Measurements from ENCODE around the gene SMR3A. TPM values are rescaled to one million over a fixed set of nuclear protein-coding genes. Genes with fewer than 3 reads are reported as not detected.

Gene SMR3A
- total RNA-seq, 4 donors from 2014 or later = not detected

- Histone ChIP-seq H3K4me3 (no peak within 1 kb of the TSS), H3K9me3 (no peaks in the 10 kb centered on the region), H3K36me3 (no peaks in the 10 kb centered on the region), H3K27me3 (no peaks in the 10 kb centered on the region), H3K27ac (replicated peaks in 1 of 4) (no peak within 1 kb of the TSS), H3K4me1 (no peaks in the 10 kb centered on the region)
- DNase-seq (ENCODE audit: extremely low spot score) = no peak
- TF ChIP-seq POLR2A (IDR thresholded peaks at IDR 0.05; ENCODE audit: low read depth) (no peak), EP300 (IDR thresholded peaks at IDR 0.05) (no peak), CTCF (IDR thresholded peaks at IDR 0.05) (no peak), POLR2AphosphoS5 (IDR thresholded peaks at IDR 0.05) (no peak)
- 75% methylated on average over 5 of the region's 5 CpGs for WGBS
- intact Hi-C loops (cut with DNase I) = no loop called here
Measured at GRCh38 chr4:70382691-70383181, 22.2 kb downstream of the SMR3A start, which contains the start of gene SMR3B. TSS of gene SMR3B (plus strand) at chr4:70383131. CDS start at chr4:70384511, 1,380 bp downstream.

GRCh38 chr4:70392057-70392776 is 31.7 kb downstream of the SMR3A start:
- Histone ChIP-seq H3K4me1 (no peaks in the 10 kb centered on the region), H3K4me3 (no peak overlapping the region), H3K27me3 (peaks cover 0 to 2% (median 0%) of the 10 kb centered on the region in 4 donors), H3K27ac (replicated peaks in 1 of 4) (no peak overlapping the region), H3K36me3 (no peaks in the 10 kb centered on the region), H3K9me3 (no peaks in the 10 kb centered on the region)
- DNase-seq (ENCODE audit: extremely low spot score) = no peak
- intact Hi-C loops (cut with DNase I) = no loop called here
- 59% methylated on average over 2 of the region's 2 CpGs for WGBS
- no peak for TF ChIP-seq POLR2AphosphoS5 (IDR thresholded peaks at IDR 0.05)
- TF ChIP-seq EP300 (IDR thresholded peaks at IDR 0.05) = no peak
- no peak for TF ChIP-seq CTCF (IDR thresholded peaks at IDR 0.05)
- no peak for TF ChIP-seq POLR2A (IDR thresholded peaks at IDR 0.05; ENCODE audit: low read depth)

DNA sequence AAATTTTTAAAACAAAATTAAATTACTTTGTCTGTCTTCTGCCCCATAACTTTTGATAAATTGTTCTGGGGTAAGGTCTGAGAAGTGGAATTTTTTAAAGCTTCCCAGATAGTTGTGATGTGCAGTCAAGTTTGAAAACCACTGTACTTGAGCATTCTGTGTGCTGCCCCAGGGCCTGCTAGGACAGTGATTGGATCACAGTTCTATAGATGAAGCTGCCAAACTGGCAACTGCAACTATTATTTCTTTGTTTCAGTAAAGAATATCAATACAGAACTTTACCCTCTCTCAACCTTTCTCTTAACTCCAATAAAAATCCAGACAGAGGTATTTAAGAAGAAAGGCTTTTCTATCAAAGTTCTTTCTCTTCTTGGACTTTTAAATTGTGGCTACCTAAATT is 37.0 kb downstream of the SMR3A start, which contains the start of gene OPRPN:
Gene OPRPN (plus strand): TSS at position 361 of the 400 bp plus-strand sequence. CDS start 1,346 bp downstream, outside the sequence.
- Histone ChIP-seq H3K36me3 (no peaks in the 10 kb centered on the region), H3K4me3 (no peak within 1 kb of the TSS), H3K4me1 (no peaks in the 10 kb centered on the region), H3K27ac (replicated peaks in 1 of 4) (no peak within 1 kb of the TSS), H3K9me3 (no peaks in the 10 kb centered on the region), H3K27me3 (no peaks in the 10 kb centered on the region)
- intact Hi-C loops (cut with DNase I) = no loop called here
- TF ChIP-seq POLR2A (IDR thresholded peaks at IDR 0.05; ENCODE audit: low read depth) (no peak), EP300 (IDR thresholded peaks at IDR 0.05) (no peak), POLR2AphosphoS5 (IDR thresholded peaks at IDR 0.05) (no peak), CTCF (IDR thresholded peaks at IDR 0.05) (no peak)
- no peak for DNase-seq (ENCODE audit: extremely low spot score)

DNA sequence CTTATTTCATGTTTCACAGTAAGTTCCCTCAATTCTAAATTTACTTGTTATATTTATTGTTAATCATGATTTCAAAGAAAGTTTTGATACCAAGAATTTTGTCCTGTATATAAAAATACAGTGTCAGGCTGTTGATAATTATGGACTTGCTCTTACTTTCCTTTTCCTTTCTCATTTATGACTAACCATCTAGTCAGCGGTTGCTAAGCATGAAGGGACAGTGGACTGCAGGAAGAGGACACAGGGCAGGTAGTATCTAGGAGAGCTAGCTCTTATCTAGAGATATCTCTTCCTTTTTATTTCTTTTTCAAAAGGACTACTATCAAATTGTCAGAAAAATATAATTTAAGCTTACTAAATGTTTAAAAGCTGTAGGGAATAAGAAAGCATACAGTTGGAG is 38.8 kb downstream of the SMR3A start:
- intact Hi-C loops (cut with DNase I) = no loop called here

More for the DNA sequence above, 38.8 kb downstream of the SMR3A start:
- TF ChIP-seq CTCF (IDR thresholded peaks at IDR 0.05) (no peak), EP300 (IDR thresholded peaks at IDR 0.05) (no peak), POLR2A (IDR thresholded peaks at IDR 0.05; ENCODE audit: low read depth) (no peak), POLR2AphosphoS5 (IDR thresholded peaks at IDR 0.05) (no peak)
- H3K36me3 ChIP-seq = no peaks in the 10 kb centered on the region
- no peak overlapping the region for H3K4me3 ChIP-seq
- H3K9me3 ChIP-seq = no peaks in the 10 kb centered on the region
- 84% methylated on average over 1 of the region's 1 CpG for WGBS
- H3K27ac ChIP-seq (replicated peaks in 1 of 4) = no peak overlapping the region
- no peaks in the 10 kb centered on the region for H3K4me1 ChIP-seq
- no peak for DNase-seq (ENCODE audit: extremely low spot score)
- H3K27me3 ChIP-seq = no peaks in the 10 kb centered on the region

Measured in esophagus muscularis mucosa (tissue), 4 donors.